WTC11 (cell line): Measurements from ENCODE around the gene DIDO1. TPM values are rescaled to one million over a fixed set of nuclear protein-coding genes. Genes with fewer than 3 reads are reported as not detected.

Experiments used
- ATAC-seq: fragments of 200-7000 bp; cut with Tn5 transposase; 2 replicates; pipeline ENCODE4 v1.10.0; 2021; ENCODE audit warnings: mild to moderate bottlenecking, moderate library complexity
- CTCF ChIA-PET: fragments of 300-600 bp; sonication (Branson Sonifier 250); formaldehyde crosslinking; loops from one replicate; lab custom pipeline; 2021; ENCODE audit warnings: antibody characterized with exemption; lab: Charles Lee
- POLR2A ChIA-PET: fragments of 350-600 bp; sonication (Branson Sonifier 250); formaldehyde crosslinking; loops from one replicate; lab custom pipeline; 2021; ENCODE audit warnings: antibody characterized with exemption; lab: Charles Lee
- DNase-seq: peaks from one replicate; pipeline ENCODE4 v3.0.0; 2021; ENCODE audit warnings: low spot score
- H3K27ac Mint-ChIP-seq: 2 replicates; pipeline ENCODE4 v1.8.0; 2021; ENCODE audit warnings: mixed read lengths
- H3K27me3 Mint-ChIP-seq: 2 replicates; pipeline ENCODE4 v1.8.0; 2021; ENCODE audit warnings: low read depth, mild to moderate bottlenecking, moderate library complexity, mixed read lengths
- H3K36me3 Mint-ChIP-seq: 2 replicates; pipeline ENCODE4 v1.8.0; 2021; ENCODE audit warnings: mixed read lengths
- H3K4me1 Mint-ChIP-seq: 2 replicates; pipeline ENCODE4 v1.8.0; 2022; ENCODE audit warnings: mixed read lengths
- H3K4me3 Mint-ChIP-seq: 2 replicates; pipeline ENCODE4 v1.8.0; 2021; ENCODE audit warnings: mild to moderate bottlenecking, moderate library complexity, mixed read lengths
- H3K9me3 Mint-ChIP-seq: 2 replicates; pipeline ENCODE4 v1.8.0; 2021; ENCODE audit warnings: mixed read lengths
- ATF1 ChIP-seq: sonication (generic); formaldehyde crosslinking; IDR thresholded peaks from 2 replicates; pipeline ENCODE4 v1.8.1; 2023; ENCODE audit warnings: mild to moderate bottlenecking, moderate library complexity, missing genetic modification reagents
- CREM ChIP-seq: sonication (generic); formaldehyde crosslinking; IDR thresholded peaks from 2 replicates; pipeline ENCODE4 v1.8.1; 2022; ENCODE audit warnings: mild to moderate bottlenecking, missing genetic modification reagents, moderate library complexity
- E2F1 ChIP-seq: sonication (generic); formaldehyde crosslinking; IDR thresholded peaks from 2 replicates; pipeline ENCODE4 v1.8.0; 2022; ENCODE audit warnings: mild to moderate bottlenecking, missing genetic modification reagents
- ELF4 ChIP-seq: sonication (generic); formaldehyde crosslinking; IDR thresholded peaks from 2 replicates; pipeline ENCODE4 v1.8.1; 2022; ENCODE audit warnings: low read depth, mild to moderate bottlenecking, moderate library complexity, missing genetic modification reagents
- FOXP4 ChIP-seq: sonication (generic); formaldehyde crosslinking; IDR thresholded peaks from 2 replicates; pipeline ENCODE4 v1.8.0; 2022; ENCODE audit warnings: mild to moderate bottlenecking, missing genetic modification reagents
- HMGXB4 ChIP-seq: sonication (generic); formaldehyde crosslinking; IDR thresholded peaks from 2 replicates; pipeline ENCODE4 v1.8.1; 2023; ENCODE audit warnings: mild to moderate bottlenecking, moderate library complexity, missing genetic modification reagents
- IRF2 ChIP-seq: sonication (generic); formaldehyde crosslinking; IDR thresholded peaks from 2 replicates; pipeline ENCODE4 v1.8.0; 2022; ENCODE audit warnings: low read depth, missing genetic modification reagents, borderline replicate concordance
- SMAD4 ChIP-seq: sonication (generic); formaldehyde crosslinking; IDR thresholded peaks from 2 replicates; pipeline ENCODE4 v1.8.0; 2022; ENCODE audit warnings: mild to moderate bottlenecking, missing genetic modification reagents
- ZNF219 ChIP-seq: sonication (generic); formaldehyde crosslinking; IDR thresholded peaks from 2 replicates; pipeline ENCODE4 v1.8.0; 2023; ENCODE audit warnings: missing genetic modification reagents, mild to moderate bottlenecking, borderline replicate concordance
- ZNF416 ChIP-seq: fragments of 250-450 bp; sonication (Bioruptor Pico); IDR thresholded peaks from 2 replicates; pipeline ENCODE4 v1.9.0; 2021; ENCODE audit warnings: mild to moderate bottlenecking, inconsistent platforms
- ZNF671 ChIP-seq: fragments of 250-450 bp; sonication (Bioruptor Pico); IDR thresholded peaks from 2 replicates; pipeline ENCODE4 v1.8.0; 2021; ENCODE audit warnings: mild to moderate bottlenecking
- total RNA-seq: library from RNA; stranded (reverse); gene quantifications from 3 replicates; pipeline ENCODE4 v1.2.3, GENCODE V29; 2021
- TF ChIP-seq, protein P1 (sequence below): fragments of 250-450 bp; sonication (Bioruptor Pico); IDR thresholded peaks from 2 replicates; pipeline ENCODE4 v2.1.2; 2022; ENCODE audit warnings: mild to moderate bottlenecking, moderate library complexity
- TF ChIP-seq, protein P2 (sequence below): fragments of 250-450 bp; sonication (Bioruptor Pico); IDR thresholded peaks from 2 replicates; pipeline ENCODE4 v1.9.0; 2021; ENCODE audit warnings: mild to moderate bottlenecking, borderline replicate concordance
- TF ChIP-seq, protein P3 (sequence below): fragments of 250-450 bp; sonication (Bioruptor Pico); IDR thresholded peaks from 2 replicates; pipeline ENCODE4 v1.9.0; 2021; ENCODE audit warnings: mild to moderate bottlenecking

Gene DIDO1
- total RNA-seq, 1 experiment from 2014 or later = 87.3 TPM

DNA sequence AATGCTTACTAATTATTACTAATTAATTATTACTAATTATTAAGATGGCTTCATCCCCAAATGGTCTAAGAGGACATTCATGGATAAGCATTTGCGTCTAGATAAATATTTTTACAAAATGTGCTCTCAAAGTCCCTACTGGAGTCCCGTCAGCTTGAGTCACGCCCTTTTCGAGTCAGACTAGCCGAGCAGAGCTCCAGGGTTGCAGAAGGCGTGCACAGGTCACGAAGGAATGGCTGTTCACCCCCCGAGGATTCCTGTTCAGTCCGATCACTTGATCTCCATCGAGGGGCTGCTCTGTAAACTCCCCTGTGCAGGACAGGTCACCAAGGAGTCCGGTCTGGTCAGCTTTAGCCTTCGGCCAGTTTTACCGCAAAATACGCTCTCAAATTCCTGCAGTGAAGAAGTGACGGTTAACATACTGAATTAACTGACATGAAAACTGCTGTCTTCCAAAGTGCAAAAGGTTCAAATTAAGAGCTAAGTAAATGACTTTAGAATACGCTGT lies 84.5 kb downstream of the DIDO1 start:
- Mint-ChIP-seq H3K36me3 (peaks cover 32% of the 10 kb centered on the region), H3K27me3 (no peaks in the 10 kb centered on the region), H3K9me3 (peaks cover 8% of the 10 kb centered on the region), H3K27ac (no peak overlapping the region), H3K4me3 (no peak overlapping the region), H3K4me1 (peaks cover 13% of the 10 kb centered on the region)
- CTCF ChIA-PET = interaction anchor here (0.7 to 1.8 kb wide), 2 partner anchors 19 to 718 kb away, joined by 3 read pairs; no protein-coding TSS in a partner anchor
- TF ChIP-seq ELF4 = no peak
- TF ChIP-seq ZNF671 (CRISPR knock-in tag) = no peak
- no peak for TF ChIP-seq E2F1 (CRISPR knock-in tag)
- no peak for TF ChIP-seq ZNF416 (CRISPR knock-in tag)
- TF ChIP-seq, protein P1, sequence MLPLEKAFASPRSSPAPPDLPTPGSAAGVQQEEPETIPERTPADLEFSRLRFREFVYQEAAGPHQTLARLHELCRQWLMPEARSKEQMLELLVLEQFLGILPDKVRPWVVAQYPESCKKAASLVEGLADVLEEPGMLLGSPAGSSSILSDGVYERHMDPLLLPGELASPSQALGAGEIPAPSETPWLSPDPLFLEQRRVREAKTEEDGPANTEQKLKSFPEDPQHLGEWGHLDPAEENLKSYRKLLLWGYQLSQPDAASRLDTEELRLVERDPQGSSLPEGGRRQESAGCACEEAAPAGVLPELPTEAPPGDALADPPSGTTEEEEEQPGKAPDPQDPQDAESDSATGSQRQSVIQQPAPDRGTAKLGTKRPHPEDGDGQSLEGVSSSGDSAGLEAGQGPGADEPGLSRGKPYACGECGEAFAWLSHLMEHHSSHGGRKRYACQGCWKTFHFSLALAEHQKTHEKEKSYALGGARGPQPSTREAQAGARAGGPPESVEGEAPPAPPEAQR (CRISPR knock-in tag) = no peak
- TF ChIP-seq, protein P2, sequence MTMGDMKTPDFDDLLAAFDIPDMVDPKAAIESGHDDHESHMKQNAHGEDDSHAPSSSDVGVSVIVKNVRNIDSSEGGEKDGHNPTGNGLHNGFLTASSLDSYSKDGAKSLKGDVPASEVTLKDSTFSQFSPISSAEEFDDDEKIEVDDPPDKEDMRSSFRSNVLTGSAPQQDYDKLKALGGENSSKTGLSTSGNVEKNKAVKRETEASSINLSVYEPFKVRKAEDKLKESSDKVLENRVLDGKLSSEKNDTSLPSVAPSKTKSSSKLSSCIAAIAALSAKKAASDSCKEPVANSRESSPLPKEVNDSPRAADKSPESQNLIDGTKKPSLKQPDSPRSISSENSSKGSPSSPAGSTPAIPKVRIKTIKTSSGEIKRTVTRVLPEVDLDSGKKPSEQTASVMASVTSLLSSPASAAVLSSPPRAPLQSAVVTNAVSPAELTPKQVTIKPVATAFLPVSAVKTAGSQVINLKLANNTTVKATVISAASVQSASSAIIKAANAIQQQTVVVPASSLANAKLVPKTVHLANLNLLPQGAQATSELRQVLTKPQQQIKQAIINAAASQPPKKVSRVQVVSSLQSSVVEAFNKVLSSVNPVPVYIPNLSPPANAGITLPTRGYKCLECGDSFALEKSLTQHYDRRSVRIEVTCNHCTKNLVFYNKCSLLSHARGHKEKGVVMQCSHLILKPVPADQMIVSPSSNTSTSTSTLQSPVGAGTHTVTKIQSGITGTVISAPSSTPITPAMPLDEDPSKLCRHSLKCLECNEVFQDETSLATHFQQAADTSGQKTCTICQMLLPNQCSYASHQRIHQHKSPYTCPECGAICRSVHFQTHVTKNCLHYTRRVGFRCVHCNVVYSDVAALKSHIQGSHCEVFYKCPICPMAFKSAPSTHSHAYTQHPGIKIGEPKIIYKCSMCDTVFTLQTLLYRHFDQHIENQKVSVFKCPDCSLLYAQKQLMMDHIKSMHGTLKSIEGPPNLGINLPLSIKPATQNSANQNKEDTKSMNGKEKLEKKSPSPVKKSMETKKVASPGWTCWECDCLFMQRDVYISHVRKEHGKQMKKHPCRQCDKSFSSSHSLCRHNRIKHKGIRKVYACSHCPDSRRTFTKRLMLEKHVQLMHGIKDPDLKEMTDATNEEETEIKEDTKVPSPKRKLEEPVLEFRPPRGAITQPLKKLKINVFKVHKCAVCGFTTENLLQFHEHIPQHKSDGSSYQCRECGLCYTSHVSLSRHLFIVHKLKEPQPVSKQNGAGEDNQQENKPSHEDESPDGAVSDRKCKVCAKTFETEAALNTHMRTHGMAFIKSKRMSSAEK (CRISPR knock-in tag) = no peak
- TF ChIP-seq CREM (CRISPR knock-in tag) = no peak
- TF ChIP-seq HMGXB4 (CRISPR knock-in tag) = no peak
- no peak for TF ChIP-seq ATF1 (CRISPR knock-in tag)
- no peak for TF ChIP-seq ZNF219 (CRISPR knock-in tag)
- no peak for TF ChIP-seq SMAD4 (CRISPR knock-in tag)
- no peak for TF ChIP-seq IRF2 (CRISPR knock-in tag)
- TF ChIP-seq, protein P3, sequence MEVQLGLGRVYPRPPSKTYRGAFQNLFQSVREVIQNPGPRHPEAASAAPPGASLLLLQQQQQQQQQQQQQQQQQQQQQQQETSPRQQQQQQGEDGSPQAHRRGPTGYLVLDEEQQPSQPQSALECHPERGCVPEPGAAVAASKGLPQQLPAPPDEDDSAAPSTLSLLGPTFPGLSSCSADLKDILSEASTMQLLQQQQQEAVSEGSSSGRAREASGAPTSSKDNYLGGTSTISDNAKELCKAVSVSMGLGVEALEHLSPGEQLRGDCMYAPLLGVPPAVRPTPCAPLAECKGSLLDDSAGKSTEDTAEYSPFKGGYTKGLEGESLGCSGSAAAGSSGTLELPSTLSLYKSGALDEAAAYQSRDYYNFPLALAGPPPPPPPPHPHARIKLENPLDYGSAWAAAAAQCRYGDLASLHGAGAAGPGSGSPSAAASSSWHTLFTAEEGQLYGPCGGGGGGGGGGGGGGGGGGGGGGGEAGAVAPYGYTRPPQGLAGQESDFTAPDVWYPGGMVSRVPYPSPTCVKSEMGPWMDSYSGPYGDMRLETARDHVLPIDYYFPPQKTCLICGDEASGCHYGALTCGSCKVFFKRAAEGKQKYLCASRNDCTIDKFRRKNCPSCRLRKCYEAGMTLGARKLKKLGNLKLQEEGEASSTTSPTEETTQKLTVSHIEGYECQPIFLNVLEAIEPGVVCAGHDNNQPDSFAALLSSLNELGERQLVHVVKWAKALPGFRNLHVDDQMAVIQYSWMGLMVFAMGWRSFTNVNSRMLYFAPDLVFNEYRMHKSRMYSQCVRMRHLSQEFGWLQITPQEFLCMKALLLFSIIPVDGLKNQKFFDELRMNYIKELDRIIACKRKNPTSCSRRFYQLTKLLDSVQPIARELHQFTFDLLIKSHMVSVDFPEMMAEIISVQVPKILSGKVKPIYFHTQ (CRISPR knock-in tag) = no peak
- TF ChIP-seq FOXP4 = no peak
- POLR2A ChIA-PET = no interaction called here
- ATAC-seq (no peak), DNase-seq (no peak)
